ENCODE results near the gene PLA2G6.

GRCh38 chr22:38186429-38186828, 4.8 kb upstream of the PLA2G6 start:
- no peak for TF ChIP-seq POLR2AphosphoS5 (IDR thresholded peaks at IDR 0.05; ENCODE audit: low read depth, low read length)
- no peak for TF ChIP-seq FOXP2 (optimal IDR thresholded peaks at IDR 0.05; ENCODE audit: borderline replicate concordance, extremely low read depth, extremely low read length, insufficient read depth)
- peak in 1 of 2 experiments; percentile 58; a peak in 3 of 4 replicates for TF ChIP-seq REST (IDR thresholded peaks at IDR 0.05; ENCODE audit: insufficient read depth in 1 of 2, low read depth in 2 of 2, low read length in 2 of 2)
